DOHH2 (cell line): ENCODE results near the gene SCLT1.

Experiments used
- H3F3A ChIP-seq: fragments of 200-600 bp; sonication (generic), shearing (Covaris generic); 2 replicates; pipeline ENCODE4 v1.6.0; 2016; ENCODE audit warnings: antibody characterized with exemption, mild to moderate bottlenecking; ENCODE audit not compliant: control insufficient read depth, insufficient read depth
- H3K27ac ChIP-seq: fragments of 200-600 bp; sonication (generic); 2 replicates; pipeline ENCODE4 v1.5.1; 2014; ENCODE audit warnings: low read depth, mild to moderate bottlenecking, low read length, moderate library complexity
- H3K27me3 ChIP-seq: fragments of 200-600 bp; sonication (generic); 2 replicates; pipeline ENCODE4 v1.6.1; 2014; ENCODE audit warnings: mild to moderate bottlenecking, low read length, mixed read lengths; ENCODE audit not compliant: control insufficient read depth
- H3K36me3 ChIP-seq: fragments of 200-600 bp; sonication (generic); 2 replicates; pipeline ENCODE4 v1.6.1; 2014; ENCODE audit warnings: mild to moderate bottlenecking, low read length, moderate library complexity, mixed read lengths; ENCODE audit not compliant: control insufficient read depth
- H3K4me1 ChIP-seq: fragments of 200-600 bp; sonication (generic); 2 replicates; pipeline ENCODE4 v1.6.1; 2014; ENCODE audit warnings: mild to moderate bottlenecking, low read length, mixed read lengths; ENCODE audit not compliant: control insufficient read depth
- H3K4me2 ChIP-seq: fragments of 200-600 bp; sonication (generic); 2 replicates; pipeline ENCODE4 v1.6.0; 2014; ENCODE audit warnings: mild to moderate bottlenecking, low read length, moderate library complexity
- H3K4me3 ChIP-seq: fragments of 200-600 bp; sonication (generic); 2 replicates; pipeline ENCODE4 v1.5.1; 2014; ENCODE audit warnings: mild to moderate bottlenecking, low read length, mixed read lengths
- H3K79me2 ChIP-seq: fragments of 200-600 bp; sonication (generic); 2 replicates; pipeline ENCODE4 v1.6.1; 2014; ENCODE audit warnings: mild to moderate bottlenecking, low read length, mixed read lengths; ENCODE audit not compliant: control insufficient read depth
- H3K9me2 ChIP-seq: fragments of 200-600 bp; sonication (generic); replicated peaks from 2 replicates; pipeline ENCODE4 v1.6.1; 2014; ENCODE audit warnings: mild to moderate bottlenecking, low read length, mixed read lengths; ENCODE audit not compliant: control insufficient read depth
- H3K9me3 ChIP-seq: fragments of 200-600 bp; sonication (generic); 2 replicates; pipeline ENCODE4 v1.6.1; 2014; ENCODE audit warnings: antibody characterized with exemption, low read length, mixed read lengths; ENCODE audit not compliant: control insufficient read depth, insufficient read depth
- H4K20me1 ChIP-seq: fragments of 200-600 bp; sonication (generic); 2 replicates; pipeline ENCODE4 v1.6.0; 2014; ENCODE audit warnings: low read depth, mild to moderate bottlenecking, antibody characterized with exemption, low read length, moderate library complexity; ENCODE audit not compliant: control insufficient read depth, insufficient read depth
- EZH2phosphoT487 ChIP-seq: fragments of 200-600 bp; sonication (generic); IDR thresholded peaks from 2 replicates; pipeline ENCODE4 v1.6.1; 2017; ENCODE audit warnings: borderline replicate concordance, mild to moderate bottlenecking, antibody characterized with exemption, low read length, moderate library complexity, mixed read lengths
- TF ChIP-seq, protein P1 (sequence below): fragments of 200-600 bp; sonication (generic); IDR thresholded peaks from one replicate; pipeline ENCODE4 v1.5.1; 2014; ENCODE audit warnings: antibody characterized with exemption, mild to moderate bottlenecking, low read depth, low read length; ENCODE audit not compliant: poor library complexity, severe bottlenecking

The SCLT1 gene

DNA sequence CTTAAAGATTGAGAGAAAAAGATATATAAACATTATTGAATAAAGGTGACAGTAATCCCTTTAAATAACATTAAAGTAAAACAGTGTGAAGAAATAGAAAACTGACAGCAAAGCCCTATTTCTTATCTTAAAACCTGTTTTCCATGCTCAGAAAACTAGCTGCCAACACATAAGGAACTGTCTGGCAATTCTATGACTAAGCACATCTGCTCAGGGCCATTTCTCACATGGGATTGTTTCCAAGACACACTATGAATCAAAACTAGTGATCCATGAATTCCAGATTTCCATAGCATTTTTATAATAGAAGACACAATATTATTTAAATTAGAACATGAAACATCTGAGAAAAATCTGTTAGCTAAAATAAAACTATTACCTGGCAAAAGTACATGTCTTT lies 113.4 kb downstream of the SCLT1 start:
- no peaks in the 10 kb centered on the region for H3K9me3 ChIP-seq
- TF ChIP-seq, protein P1, sequence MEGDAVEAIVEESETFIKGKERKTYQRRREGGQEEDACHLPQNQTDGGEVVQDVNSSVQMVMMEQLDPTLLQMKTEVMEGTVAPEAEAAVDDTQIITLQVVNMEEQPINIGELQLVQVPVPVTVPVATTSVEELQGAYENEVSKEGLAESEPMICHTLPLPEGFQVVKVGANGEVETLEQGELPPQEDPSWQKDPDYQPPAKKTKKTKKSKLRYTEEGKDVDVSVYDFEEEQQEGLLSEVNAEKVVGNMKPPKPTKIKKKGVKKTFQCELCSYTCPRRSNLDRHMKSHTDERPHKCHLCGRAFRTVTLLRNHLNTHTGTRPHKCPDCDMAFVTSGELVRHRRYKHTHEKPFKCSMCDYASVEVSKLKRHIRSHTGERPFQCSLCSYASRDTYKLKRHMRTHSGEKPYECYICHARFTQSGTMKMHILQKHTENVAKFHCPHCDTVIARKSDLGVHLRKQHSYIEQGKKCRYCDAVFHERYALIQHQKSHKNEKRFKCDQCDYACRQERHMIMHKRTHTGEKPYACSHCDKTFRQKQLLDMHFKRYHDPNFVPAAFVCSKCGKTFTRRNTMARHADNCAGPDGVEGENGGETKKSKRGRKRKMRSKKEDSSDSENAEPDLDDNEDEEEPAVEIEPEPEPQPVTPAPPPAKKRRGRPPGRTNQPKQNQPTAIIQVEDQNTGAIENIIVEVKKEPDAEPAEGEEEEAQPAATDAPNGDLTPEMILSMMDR: no peak
- no peak for TF ChIP-seq EZH2phosphoT487
- H3K9me2 ChIP-seq: no peaks in the 10 kb centered on the region
- no peaks in the 10 kb centered on the region for H3K4me1 ChIP-seq
- H3K27me3 ChIP-seq: no peaks in the 10 kb centered on the region
- H3K36me3 ChIP-seq: no peaks in the 10 kb centered on the region
- no peaks in the 10 kb centered on the region for H3K79me2 ChIP-seq
- H3K4me3 ChIP-seq: no peak overlapping the region
- no peaks in the 10 kb centered on the region for H3F3A ChIP-seq
- H3K4me2 ChIP-seq: no peak overlapping the region
- no peaks in the 10 kb centered on the region for H4K20me1 ChIP-seq
- no peak overlapping the region for H3K27ac ChIP-seq

DNA sequence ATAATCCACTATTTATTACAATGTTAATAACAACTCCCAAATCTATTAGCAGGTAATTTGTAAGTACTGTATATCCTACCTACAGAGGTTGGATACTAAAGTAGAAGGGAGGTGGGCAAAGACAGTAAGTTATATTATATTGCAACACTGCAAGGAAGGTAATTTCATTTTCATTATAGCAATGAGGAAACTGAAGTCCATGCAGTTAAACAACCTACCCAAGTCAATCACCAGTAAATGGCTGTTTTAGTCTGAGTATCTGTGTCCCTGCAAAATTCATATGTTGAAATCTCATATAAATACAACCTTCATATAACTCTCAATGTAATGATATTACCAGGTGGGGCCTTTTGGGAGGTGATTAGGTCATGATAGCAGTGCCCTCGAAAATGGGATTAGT lies 114.4 kb downstream of the SCLT1 start:
- no peak overlapping the region for H3K27ac ChIP-seq
- H3K4me2 ChIP-seq: no peak overlapping the region
- H4K20me1 ChIP-seq: no peaks in the 10 kb centered on the region
- no peaks in the 10 kb centered on the region for H3K9me2 ChIP-seq
- H3K4me3 ChIP-seq: no peak overlapping the region
- H3F3A ChIP-seq: no peaks in the 10 kb centered on the region
- no peaks in the 10 kb centered on the region for H3K27me3 ChIP-seq
- H3K79me2 ChIP-seq: no peaks in the 10 kb centered on the region
- no peaks in the 10 kb centered on the region for H3K4me1 ChIP-seq
- no peaks in the 10 kb centered on the region for H3K36me3 ChIP-seq
- H3K9me3 ChIP-seq: no peaks in the 10 kb centered on the region
- TF ChIP-seq, protein P1: no peak
- no peak for TF ChIP-seq EZH2phosphoT487

GRCh38 chr4:128974136-128974581 lies 119.2 kb downstream of the SCLT1 start:
- H3K27ac ChIP-seq: no peak overlapping the region
- no peaks in the 10 kb centered on the region for H3K9me3 ChIP-seq
- H3K4me2 ChIP-seq: no peak overlapping the region
- no peaks in the 10 kb centered on the region for H3K4me1 ChIP-seq
- no peaks in the 10 kb centered on the region for H3K36me3 ChIP-seq
- H3K79me2 ChIP-seq: no peaks in the 10 kb centered on the region
- H4K20me1 ChIP-seq: no peaks in the 10 kb centered on the region
- H3F3A ChIP-seq: no peaks in the 10 kb centered on the region
- H3K4me3 ChIP-seq: no peak overlapping the region
- no peaks in the 10 kb centered on the region for H3K27me3 ChIP-seq
- H3K9me2 ChIP-seq: no peaks in the 10 kb centered on the region
- no peak for TF ChIP-seq EZH2phosphoT487
- TF ChIP-seq, protein P1: no peak

DNA sequence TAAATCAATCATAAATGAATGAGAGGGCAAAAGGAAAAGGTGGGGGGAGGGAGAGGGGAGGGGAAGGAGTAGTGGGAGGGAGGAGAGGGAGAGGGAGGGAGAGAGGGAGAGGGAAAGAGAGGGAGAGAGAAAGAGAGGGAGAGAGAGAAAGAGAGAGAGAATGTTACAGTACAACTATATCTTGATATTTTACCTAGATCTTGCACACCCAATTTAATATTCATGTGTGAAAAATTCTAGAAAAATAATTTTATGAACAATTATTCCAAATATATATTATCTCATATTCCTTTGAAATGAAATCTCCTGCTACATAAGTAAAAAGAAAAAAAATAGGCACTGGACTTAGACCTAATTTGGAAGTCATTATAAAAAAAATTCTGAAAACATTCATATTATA lies 120.0 kb downstream of the SCLT1 start:
- TF ChIP-seq EZH2phosphoT487: no peak
- TF ChIP-seq, protein P1: no peak

More for the DNA sequence above, 120.0 kb downstream of the SCLT1 start:
- no peak overlapping the region for H3K27ac ChIP-seq
- H4K20me1 ChIP-seq: no peaks in the 10 kb centered on the region
- H3F3A ChIP-seq: no peaks in the 10 kb centered on the region
- H3K27me3 ChIP-seq: no peaks in the 10 kb centered on the region
- no peaks in the 10 kb centered on the region for H3K9me2 ChIP-seq
- H3K36me3 ChIP-seq: no peaks in the 10 kb centered on the region
- H3K4me1 ChIP-seq: no peaks in the 10 kb centered on the region
- H3K4me3 ChIP-seq: no peak overlapping the region
- no peaks in the 10 kb centered on the region for H3K9me3 ChIP-seq
- no peak overlapping the region for H3K4me2 ChIP-seq
- no peaks in the 10 kb centered on the region for H3K79me2 ChIP-seq
